ACC112 (cell line): ENCODE results near the gene BEND6.

ENCODE experiments used
- H2AFZ ChIP-seq: fragments of 200-600 bp; sonication (generic); one replicate; pipeline ENCODE4 v1.6.0; 2017; ENCODE audit warnings: antibody characterized with exemption, low read length; ENCODE audit not compliant: unreplicated experiment
- H3K27ac ChIP-seq: fragments of 200-600 bp; sonication (generic); 2 replicates; pipeline ENCODE4 v1.5.1; 2014; ENCODE audit warnings: low read depth, mild to moderate bottlenecking, antibody characterized with exemption, low read length, moderate library complexity
- H3K27me3 ChIP-seq: fragments of 200-600 bp; sonication (generic); 2 replicates; pipeline ENCODE4 v1.6.1; 2014; ENCODE audit warnings: mild to moderate bottlenecking, antibody characterized with exemption, low read length, moderate library complexity, mixed read lengths; ENCODE audit not compliant: insufficient read depth
- H3K36me3 ChIP-seq: fragments of 200-600 bp; sonication (generic); 2 replicates; pipeline ENCODE4 v1.6.1; 2016; ENCODE audit warnings: mild to moderate bottlenecking, antibody characterized with exemption, low read length, moderate library complexity, mixed read lengths; ENCODE audit not compliant: insufficient read depth
- H3K4me1 ChIP-seq: fragments of 200-600 bp; sonication (generic); one replicate; pipeline ENCODE4 v1.6.1; 2016; ENCODE audit warnings: low read length, mixed read lengths; ENCODE audit not compliant: insufficient read depth, unreplicated experiment, control insufficient read depth
- H3K4me3 ChIP-seq: fragments of 200-600 bp; sonication (generic); 2 replicates; pipeline ENCODE4 v1.5.1; 2014; ENCODE audit warnings: mild to moderate bottlenecking, low read depth, low read length
- H3K79me2 ChIP-seq: fragments of 200-600 bp; sonication (generic); one replicate; pipeline ENCODE4 v1.6.0; 2016; ENCODE audit warnings: low read length; ENCODE audit not compliant: control insufficient read depth, unreplicated experiment, insufficient read depth

The BEND6 gene

DNA sequence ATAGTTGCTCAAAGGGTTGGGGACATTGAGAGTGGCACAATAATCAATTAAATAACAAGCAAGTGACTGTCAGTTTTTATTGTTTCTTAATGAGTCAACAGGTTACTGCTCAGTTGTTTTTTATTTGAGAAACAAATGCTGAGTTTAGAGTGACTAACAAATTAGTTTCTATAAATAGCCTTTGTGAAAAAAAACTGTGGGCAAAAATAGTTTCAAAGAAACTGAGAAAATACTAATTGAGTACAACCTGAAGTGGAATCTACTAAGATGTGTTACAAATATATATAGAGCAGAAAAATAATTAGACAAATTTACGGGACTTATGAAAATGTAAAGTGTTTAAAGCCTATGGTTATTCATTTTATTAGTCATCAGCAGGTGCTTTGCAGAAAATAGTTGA is 22.3 kb downstream of the BEND6 start:
- no peak overlapping the region for H2AFZ ChIP-seq

DNA sequence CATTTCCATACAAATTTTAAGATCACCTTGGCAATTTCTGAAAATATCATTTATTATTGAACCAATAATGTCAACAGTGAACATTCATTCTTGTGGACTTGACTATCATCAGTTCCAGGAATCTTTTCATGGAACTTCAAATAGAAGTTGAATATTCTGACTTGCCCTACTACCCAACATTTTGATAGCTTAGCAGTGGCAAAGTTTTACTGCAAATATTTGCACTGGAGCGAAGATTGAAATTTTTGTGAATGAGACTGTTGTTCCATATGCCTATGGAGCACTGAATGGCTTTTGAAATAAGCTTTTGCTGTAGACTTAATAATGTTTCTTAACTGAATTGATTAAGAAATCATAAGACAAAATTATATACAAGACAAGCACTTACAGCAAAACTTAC is 23.6 kb downstream of the BEND6 start:
- Histone ChIP-seq H3K27ac (no peak overlapping the region), H3K79me2 (no peaks in the 10 kb centered on the region), H3K4me1 (no peaks in the 10 kb centered on the region), H3K4me3 (no peak overlapping the region), H3K36me3 (no peaks in the 10 kb centered on the region), H2AFZ (no peak overlapping the region), H3K27me3 (no peaks in the 10 kb centered on the region)

More for the DNA sequence above, 22.3 kb downstream of the BEND6 start:
- Histone ChIP-seq H3K27me3 (no peaks in the 10 kb centered on the region), H3K27ac (no peak overlapping the region), H3K4me3 (no peak overlapping the region), H3K4me1 (no peaks in the 10 kb centered on the region), H3K36me3 (no peaks in the 10 kb centered on the region), H3K79me2 (no peaks in the 10 kb centered on the region)

- Histone ChIP-seq H3K4me1 (no peaks in the 10 kb centered on the region), H3K4me3 (no peak overlapping the region), H3K36me3 (no peaks in the 10 kb centered on the region), H3K79me2 (no peaks in the 10 kb centered on the region), H3K27ac (no peak overlapping the region), H2AFZ (no peak overlapping the region), H3K27me3 (no peaks in the 10 kb centered on the region)
Observed at GRCh38 chr6:56984361-56984760, 29.5 kb downstream of the BEND6 start.

DNA sequence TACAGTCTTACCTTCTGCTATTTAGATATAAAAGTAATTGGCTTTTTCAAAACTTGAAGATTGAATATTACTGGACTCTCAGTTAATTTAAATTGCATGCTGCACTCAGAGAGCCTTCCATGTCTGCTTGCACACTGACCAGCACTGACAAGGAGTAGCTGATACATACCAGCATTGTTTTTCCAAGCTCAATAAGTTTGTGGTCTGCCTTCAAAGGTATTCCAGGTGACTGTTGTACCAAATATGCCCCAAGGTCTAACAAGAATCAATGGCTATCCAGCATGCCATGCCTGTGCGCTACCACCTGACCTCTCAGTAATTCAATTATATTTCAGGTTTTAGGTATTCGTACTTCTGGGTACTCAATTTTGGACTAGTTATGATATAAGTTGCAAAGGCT is 30.0 kb downstream of the BEND6 start:
- Histone ChIP-seq H3K27ac (no peak overlapping the region), H3K4me1 (no peaks in the 10 kb centered on the region), H3K4me3 (no peak overlapping the region), H3K36me3 (no peaks in the 10 kb centered on the region), H3K27me3 (no peaks in the 10 kb centered on the region), H2AFZ (no peak overlapping the region), H3K79me2 (no peaks in the 10 kb centered on the region)

DNA sequence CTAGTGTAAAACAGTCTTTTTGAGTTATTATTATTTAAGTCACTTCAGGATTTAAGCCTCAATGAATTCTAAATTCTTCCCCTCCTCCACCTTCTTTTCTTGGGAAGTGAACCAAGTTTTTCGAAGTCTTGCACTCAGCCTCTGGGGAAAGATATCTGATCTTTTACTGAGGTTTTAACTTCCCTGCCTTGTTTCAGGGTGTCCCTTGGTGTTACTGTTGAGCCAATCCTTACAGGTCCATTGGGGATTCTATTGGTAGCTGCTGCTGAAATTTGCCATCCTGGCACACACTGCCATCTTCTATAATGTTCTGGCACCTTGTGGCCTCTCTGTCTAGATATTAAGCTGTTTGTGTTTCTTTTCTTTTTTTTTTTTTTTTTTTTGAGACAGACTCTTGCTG is 31.7 kb downstream of the BEND6 start:
- Histone ChIP-seq H2AFZ (no peak overlapping the region), H3K79me2 (no peaks in the 10 kb centered on the region), H3K27ac (no peak overlapping the region), H3K36me3 (no peaks in the 10 kb centered on the region), H3K27me3 (no peaks in the 10 kb centered on the region), H3K4me1 (no peaks in the 10 kb centered on the region), H3K4me3 (no peak overlapping the region)

DNA sequence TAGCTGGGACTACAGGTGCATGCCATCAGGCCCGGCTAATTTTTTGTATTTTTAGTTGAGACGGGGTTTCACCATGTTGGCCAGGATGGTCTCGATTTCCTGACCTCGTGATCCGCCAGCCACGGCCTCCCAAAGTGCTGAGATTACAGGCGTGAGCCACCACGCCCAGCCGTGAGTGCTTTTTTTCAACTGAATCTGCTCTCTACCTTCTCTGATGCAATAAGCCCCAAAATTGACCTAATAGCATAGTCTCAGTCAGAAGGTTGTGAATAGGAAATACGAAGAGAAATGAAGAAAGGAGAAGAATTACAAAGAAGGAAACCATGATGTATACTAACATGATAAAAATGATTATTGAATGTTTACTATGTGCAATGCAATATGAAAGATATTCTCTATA is 33.2 kb downstream of the BEND6 start:
- Histone ChIP-seq H3K4me3 (no peak overlapping the region), H3K27me3 (no peaks in the 10 kb centered on the region), H3K79me2 (no peaks in the 10 kb centered on the region), H3K36me3 (no peaks in the 10 kb centered on the region), H2AFZ (no peak overlapping the region), H3K27ac (no peak overlapping the region), H3K4me1 (peaks cover 12% of the 10 kb centered on the region)

DNA sequence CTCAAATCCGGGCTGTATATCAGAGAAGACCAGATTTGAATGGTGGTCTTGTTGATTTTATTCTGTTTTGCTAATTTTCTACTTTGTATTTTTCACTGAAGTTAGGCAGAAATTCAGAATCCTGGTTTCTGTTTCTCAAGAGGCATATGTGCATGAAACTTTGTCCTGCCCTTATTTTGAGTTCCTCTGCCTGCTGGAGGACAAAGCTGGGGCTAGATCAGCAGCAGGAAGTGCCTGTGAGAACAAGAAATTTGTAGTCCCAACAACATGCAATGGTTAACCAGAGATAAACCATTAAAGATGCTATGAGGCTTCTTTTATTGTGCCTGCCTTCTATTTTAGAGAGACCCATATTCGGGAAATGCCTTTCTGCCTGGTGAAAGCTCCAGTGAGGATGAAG is 37.1 kb downstream of the BEND6 start:
- H3K36me3 ChIP-seq, result no peaks in the 10 kb centered on the region

DNA sequence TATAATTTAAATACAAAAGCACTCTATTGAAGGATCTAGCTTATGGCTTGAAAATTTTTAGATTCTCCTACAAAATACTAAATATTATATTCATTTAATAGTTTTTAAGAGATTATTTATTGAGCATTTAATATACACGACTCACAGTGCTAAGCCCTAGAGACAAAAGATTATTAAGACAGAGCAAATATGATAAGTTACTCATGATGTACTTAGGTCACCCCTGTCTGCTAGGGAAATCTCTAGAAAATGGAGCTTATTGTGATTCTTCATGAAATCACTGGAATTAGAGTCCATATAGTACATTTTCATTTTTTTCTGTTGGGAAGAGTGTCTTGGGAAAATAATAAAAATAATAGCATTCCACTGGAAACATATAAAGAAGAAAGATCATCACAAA is 37.8 kb downstream of the BEND6 start:
- no peak overlapping the region for H3K27ac ChIP-seq
- no peaks in the 10 kb centered on the region for H3K36me3 ChIP-seq
- H3K79me2 ChIP-seq, result no peaks in the 10 kb centered on the region
- H3K4me1 ChIP-seq, result peaks cover 14% of the 10 kb centered on the region
- no peak overlapping the region for H3K4me3 ChIP-seq
- H3K27me3 ChIP-seq, result no peaks in the 10 kb centered on the region
- H2AFZ ChIP-seq, result no peak overlapping the region

More for the DNA sequence above, 37.1 kb downstream of the BEND6 start:
- Histone ChIP-seq H3K4me3 (no peak overlapping the region), H2AFZ (no peak overlapping the region), H3K4me1 (peaks cover 14% of the 10 kb centered on the region), H3K27ac (no peak overlapping the region), H3K27me3 (no peaks in the 10 kb centered on the region), H3K79me2 (no peaks in the 10 kb centered on the region)

DNA sequence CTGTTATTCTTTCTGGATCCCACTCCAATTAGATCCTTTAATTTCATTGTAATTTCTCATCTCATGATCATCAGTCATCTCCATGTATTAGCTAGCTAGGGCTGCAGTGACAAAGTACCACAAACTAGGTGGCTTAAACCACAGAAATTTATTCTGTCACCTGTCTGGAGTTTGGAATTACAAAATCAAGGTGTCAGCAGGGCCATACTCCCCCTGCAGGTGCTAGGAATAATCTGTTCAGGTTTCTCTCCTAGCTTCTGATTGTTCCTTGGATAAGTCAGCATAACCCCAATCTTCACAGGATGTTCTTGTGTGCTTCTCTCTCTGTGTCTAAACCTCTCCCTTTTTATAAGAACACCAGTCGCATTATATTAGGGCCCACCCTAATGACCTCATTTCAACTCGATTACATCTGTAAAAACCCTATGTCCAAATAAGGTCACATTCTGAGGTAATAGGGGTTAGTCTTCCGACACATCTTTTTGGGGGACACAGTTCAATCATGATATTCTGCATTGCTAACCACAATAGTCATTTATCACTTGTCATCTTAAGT is 40.5 kb downstream of the BEND6 start:
- H2AFZ ChIP-seq, result no peak overlapping the region
- H3K79me2 ChIP-seq, result no peaks in the 10 kb centered on the region
- no peaks in the 10 kb centered on the region for H3K27me3 ChIP-seq
- peaks cover 7% of the 10 kb centered on the region; the same call in 1 of the 2 replicates for H3K36me3 ChIP-seq
- no peak overlapping the region for H3K27ac ChIP-seq
- peaks cover 14% of the 10 kb centered on the region for H3K4me1 ChIP-seq
- H3K4me3 ChIP-seq, result no peak overlapping the region

DNA sequence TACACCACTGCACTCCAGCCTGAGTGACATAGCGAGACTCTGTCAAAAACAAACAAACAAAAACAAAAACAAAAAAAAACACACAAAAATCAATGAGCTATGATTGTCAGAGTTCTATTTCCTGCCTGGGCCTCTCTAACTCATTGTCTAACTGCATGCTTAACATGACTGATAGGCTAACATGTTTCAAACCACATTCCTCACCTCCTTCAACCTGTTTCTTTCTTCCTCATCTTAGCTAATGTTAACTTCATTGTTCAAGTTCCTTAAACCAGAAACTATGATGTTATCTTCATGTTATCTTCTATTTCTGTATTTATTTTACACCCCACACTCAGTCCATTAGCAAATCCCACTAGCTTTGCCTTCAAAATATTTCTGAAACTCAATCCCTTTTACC is 41.5 kb downstream of the BEND6 start:
- Histone ChIP-seq H3K27ac (no peak overlapping the region), H3K36me3 (peaks cover 7% of the 10 kb centered on the region; the same call in 1 of the 2 replicates), H3K4me3 (no peak overlapping the region), H3K4me1 (peaks cover 14% of the 10 kb centered on the region), H2AFZ (no peak overlapping the region), H3K27me3 (no peaks in the 10 kb centered on the region), H3K79me2 (no peaks in the 10 kb centered on the region)

- H2AFZ ChIP-seq, result no peak overlapping the region
- H3K27me3 ChIP-seq, result no peaks in the 10 kb centered on the region
- H3K4me1 ChIP-seq, result no peaks in the 10 kb centered on the region
- H3K36me3 ChIP-seq, result peaks cover 7% of the 10 kb centered on the region; the same call in 1 of the 2 replicates
- H3K27ac ChIP-seq, result no peak overlapping the region
- no peaks in the 10 kb centered on the region for H3K79me2 ChIP-seq
- no peak overlapping the region for H3K4me3 ChIP-seq
Observed at GRCh38 chr6:56999049-56999448, 44.1 kb downstream of the BEND6 start.
